Erythroblast (primary cell): Measurements from ENCODE around the gene BMPER.

Experiments
- GATA1 ChIP-seq: IDR thresholded peaks from 2 replicates; pipeline ENCODE4 v1.6.1; 2011; ENCODE audit warnings: low read depth, mild to moderate bottlenecking, control low read depth, low read length, moderate library complexity
- POLR2A ChIP-seq: IDR thresholded peaks from 2 replicates; pipeline ENCODE4 v1.6.1; 2011; ENCODE audit warnings: mild to moderate bottlenecking, low read length

- TF ChIP-seq POLR2A = no peak
- no peak for TF ChIP-seq GATA1
Measured at GRCh38 chr7:34175837-34176236, 270.5 kb downstream of the BMPER start.
